HG03439 (cell line): ENCODE data around the gene PAM.
"Not testable (repeated sequence)": the region's sequence is repeated elsewhere in the genome, so short reads cannot be mapped to it uniquely, and the experiment has no call there.

Experiments used
- ATAC-seq: cut with Tn5 transposase; IDR thresholded peaks from one replicate; pipeline ENCODE4 v1.9.1; 2021; ENCODE audit warnings: mild to moderate bottlenecking, moderate library complexity; ENCODE audit not compliant: unreplicated experiment

Gene PAM

DNA sequence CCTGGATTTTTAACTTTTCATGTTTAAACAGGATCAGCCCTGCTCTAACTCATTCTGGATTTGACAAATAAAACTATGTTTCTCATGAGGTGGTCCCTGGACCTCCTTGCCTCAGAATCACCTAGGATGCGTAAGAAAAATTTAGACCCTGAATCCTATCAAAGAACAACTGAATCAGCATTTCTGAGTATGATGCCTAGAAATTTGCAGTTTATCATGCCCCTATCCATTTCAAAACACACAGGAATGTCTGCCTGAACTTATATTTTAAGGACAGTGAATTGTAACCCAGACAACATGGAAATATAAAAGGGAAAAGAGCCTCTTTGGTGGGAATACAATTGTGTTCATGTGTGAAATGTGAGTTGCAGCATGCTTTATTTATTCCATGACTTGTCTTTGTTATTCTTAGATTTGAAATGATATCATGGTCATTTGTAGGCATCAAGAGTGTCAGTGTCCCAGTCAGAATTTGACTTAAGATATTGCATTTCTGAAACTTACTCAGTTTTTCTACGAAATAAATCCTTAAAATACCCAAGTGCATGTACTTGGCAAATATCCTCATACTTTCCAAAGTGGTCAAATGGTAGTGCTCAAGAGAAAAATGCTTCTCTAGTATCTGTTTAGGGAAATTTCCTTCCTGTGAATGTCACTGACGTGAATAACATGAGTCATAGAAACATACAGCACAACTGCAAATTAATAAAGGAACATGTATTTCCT lies 220.5 kb downstream of the PAM start:
- no peak for ATAC-seq

DNA sequence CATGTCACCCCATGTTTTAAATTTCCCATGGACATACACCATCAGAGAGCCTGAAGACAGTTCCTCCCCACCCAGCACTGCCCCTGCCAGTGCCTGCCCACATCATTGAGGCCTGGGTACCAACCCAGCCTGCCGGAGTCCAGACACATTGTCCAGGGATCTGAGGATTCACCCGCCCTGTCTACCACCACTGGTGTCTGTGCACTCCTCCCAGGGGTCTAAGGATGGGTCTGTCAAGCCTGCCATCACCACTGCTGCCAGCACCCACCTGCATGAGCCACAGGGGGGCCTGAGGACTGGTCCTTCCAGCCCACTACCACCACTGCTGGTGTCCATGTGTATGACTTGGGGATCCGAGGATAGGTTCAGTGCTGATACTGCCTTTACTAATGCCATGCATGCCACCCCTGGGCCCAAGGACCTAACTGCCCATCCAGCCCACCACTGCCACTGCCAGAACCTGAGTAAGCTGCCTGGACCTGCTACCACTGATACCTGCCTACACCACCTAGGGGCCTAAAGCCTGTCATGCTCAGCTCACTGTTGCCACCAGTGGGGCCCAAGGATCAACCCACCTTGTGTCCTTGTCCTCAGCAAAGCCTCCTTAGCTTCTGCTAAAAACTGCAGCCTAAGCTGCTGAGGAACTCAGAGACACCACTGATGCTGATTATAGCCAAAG lies 227.0 kb downstream of the PAM start:
- no peak for ATAC-seq

DNA sequence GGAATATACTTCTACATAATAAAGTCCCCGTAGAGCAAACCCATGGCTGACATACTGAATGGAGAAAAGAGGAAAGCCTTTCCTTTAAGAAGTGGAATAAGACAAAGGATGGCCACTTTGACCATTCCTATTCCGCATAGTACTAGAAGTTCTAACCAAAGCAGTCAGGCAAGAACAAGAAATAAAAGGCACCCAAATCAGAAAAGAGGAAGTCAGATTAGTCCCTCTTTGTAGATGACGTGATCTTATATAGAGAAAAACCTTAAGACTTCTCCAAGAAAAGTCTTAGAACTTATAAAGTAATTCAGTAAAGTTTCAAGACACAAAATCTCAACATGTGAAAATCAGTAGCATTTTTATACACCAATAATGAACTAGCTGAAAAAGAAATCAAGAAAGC lies 231.0 kb downstream of the PAM start:
- ATAC-seq = no peak

DNA sequence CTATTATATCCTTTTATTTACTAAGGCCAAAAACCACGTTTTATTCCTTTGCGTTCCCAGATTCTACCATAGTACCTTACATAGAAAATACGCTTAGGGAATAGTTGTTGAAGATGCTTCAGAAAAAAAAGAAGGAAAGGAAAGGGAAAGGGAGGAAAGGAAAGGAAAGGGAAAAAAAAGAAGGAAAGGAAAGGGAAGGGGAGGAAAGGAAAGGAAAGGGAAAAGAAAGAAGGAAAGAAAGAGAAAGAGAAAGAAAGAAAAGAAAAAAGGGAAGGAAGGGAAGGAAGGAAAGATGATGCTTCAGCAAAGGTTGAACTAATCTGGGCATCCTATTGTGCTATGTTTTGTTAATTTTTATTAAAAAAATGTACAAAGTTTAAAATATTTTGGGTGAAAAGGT lies 233.4 kb downstream of the PAM start:
- ATAC-seq = no peak

DNA sequence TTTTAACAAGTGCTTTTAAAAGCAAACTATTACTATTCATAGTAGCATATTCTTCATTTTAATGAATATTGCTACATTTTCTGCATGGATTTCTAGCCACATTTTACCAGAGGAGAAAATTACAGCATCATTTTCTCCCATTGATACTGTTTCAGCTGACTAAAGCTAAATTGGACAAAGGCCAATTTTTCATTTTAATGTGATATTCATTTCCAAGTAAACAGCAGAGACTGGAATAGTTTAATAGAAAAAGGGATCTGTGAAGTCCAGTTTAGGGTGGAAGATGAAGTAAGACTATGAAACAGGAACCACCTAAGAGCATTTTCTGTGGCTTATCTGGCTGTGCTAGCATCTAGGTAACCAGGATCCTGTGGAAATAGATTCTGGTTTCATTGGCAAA lies 236.7 kb downstream of the PAM start:
- ATAC-seq = no peak

DNA sequence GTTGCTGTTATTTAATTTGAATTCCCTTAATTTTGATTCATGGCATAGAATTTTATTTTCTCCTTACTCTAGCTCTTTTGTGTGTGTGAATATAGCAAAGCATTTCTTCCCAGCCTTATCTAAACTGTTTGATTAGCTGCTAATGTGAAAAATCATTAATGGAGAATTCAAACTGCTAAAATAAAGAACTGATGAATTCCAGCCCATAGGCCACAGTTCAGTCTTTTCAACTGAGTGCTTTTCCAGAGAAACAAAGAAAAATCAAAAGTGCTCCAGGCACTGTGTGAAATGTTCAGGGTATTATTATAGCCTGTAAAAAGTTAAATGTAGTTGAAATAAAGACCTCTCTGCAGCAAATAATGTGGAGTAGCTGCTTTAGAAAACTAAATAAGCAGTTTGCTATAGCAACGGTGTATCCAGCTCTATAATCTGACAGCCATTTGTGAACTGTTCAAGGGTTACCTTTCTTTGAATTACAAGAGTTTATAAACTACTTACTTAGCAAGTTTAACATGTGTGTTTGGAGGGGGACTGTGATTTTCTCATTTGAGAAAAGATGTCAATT lies 241.0 kb downstream of the PAM start:
- no peak for ATAC-seq

DNA sequence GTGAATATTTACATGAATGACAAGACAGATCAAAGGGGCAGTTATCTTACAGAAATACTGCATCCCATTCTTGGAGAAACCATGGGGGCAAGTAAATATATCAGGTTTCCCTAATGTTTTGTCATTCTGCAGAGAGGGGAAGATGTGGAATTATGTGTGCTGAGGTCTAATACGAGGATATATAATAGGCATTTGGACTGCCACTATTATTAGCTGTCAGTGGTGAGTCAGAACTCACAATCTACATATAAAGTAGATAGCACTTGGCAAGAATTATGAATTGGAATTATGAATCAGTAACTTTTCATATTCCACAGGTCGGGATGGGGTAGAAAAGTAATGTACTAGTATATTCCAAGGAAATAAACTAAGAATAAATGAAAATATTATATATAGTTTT lies 243.1 kb downstream of the PAM start:
- ATAC-seq = no peak

DNA sequence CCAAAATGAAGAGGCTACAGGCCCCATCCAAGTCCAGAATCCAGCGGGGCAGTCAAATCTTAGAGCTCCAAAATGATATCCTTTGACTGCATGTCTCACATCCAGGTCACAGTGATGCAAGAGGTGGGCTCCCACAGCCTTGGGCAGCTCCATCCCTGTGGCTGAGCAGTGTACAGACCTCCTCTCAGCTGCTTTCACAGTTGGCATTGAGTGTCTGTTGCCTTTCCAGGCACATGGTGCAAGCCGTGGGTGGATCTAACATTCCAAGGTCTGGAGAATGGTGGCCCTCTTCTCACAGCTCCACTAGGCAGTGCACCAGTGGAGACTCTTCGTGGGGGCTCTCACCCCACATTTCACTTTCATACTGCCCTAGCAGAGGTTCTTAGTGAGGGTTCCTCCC lies 244.1 kb downstream of the PAM start:
- ATAC-seq = no peak

DNA sequence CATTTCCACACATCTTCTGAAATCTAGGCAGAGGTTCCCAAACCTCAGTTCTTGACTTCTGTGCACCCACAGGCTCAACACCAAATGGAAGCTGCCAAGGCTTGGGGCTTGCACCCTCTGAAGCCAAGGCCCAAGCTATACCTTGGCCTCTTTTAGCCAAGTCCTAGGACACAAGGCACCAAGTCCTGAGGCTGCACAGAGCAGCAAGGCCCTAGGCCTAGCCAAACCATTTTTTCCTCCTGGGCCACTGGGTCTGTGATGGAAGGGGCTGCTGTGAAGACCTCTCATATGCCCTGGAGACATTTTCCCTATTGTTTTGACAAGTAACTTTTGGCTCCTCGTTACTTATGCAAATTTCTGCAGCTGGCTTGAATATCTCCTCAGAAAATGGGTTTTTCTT lies 244.5 kb downstream of the PAM start:
- not testable (repeated sequence) for ATAC-seq

DNA sequence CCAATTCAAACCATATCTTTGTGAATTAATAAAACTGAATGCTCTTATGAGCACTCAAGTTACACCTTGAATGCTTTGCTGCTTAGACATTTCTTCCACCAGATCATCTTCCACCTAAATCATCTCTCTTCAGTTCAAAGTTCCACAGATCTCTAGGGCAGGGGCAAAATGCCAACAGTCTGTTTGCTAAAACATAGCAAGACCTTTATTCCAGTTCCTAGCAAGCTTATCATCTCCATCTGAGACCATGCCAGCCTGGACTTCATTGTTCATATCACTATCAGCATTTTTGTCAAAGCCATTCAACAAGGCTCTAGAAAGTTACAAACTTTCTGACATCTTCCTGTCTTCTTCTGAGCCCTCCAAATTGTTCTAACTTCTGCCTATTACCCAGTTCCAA lies 245.0 kb downstream of the PAM start:
- no peak for ATAC-seq

DNA sequence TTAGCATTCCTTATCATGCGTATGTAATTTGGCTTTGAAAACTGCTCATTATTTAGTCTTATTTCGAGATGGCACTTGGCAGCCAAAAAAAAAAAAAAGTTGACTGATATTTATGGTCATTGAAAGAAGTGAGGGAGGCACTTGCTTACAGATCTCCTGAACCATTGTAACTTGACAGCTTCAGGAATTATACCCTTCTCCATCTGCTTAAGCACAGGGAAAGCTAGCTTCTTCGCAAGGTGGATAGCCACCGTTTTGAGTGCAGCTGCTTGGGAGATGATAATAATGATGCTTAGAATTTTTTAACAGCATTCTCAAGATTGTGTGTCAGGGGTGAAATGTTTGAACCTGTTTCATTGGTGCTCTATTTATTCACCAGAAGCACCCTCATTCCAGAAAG lies 248.8 kb downstream of the PAM start:
- ATAC-seq = no peak

DNA sequence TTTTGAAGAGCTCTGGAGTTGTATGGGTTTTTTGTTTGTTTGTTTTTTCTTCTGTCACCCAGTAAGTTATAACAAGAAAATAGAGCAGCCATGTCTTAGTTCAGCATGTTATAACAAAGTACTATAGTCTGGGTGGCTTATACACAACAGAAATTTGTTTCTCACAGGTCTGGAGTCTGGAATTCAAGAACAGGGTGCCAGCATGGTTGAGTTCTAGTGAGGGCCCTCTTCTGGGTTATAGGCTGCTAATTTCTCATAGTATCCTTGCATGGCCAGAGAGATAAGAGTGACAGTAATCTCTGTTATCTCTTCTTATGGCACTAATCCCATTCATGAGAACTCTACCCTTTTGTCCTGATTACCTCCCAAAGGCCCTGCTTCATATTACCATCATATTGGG lies 250.2 kb downstream of the PAM start:
- no peak for ATAC-seq

DNA sequence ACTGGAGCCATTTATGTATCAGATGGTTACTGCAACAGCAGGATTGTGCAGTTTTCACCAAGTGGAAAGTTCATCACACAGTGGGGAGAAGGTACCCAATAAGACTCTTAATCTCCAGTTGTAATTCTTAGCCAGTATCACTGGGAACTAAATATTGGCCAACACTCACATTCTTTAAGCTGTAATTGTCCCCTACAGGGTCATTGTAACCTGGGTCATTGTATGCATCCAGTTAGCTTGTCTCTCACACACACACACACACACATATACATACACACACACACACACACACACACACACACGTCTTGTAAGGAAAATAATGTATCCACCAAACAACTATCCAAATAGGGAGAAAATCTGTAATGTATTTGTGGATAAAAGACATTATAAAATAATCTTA lies 251.8 kb downstream of the PAM start:
- ATAC-seq = no peak

DNA sequence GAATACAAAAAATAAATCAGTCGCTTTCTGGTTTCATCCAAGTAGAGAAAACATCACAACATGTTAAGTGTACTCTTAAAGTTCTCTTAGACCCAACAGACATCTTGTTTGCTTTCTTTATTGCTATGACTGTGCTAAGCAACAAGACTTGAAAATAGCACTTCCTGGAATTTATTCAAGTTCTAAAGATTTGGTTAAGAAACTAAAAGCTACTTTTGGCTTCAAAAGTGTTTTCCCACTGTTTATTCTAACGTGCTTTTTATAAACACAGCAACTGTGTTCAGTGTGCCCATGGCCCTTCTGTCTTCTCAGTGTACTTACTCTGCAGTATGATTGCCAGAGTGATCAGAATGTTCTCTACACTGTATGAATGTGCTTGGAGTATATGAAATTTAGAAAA lies 255.1 kb downstream of the PAM start:
- ATAC-seq = no peak

DNA sequence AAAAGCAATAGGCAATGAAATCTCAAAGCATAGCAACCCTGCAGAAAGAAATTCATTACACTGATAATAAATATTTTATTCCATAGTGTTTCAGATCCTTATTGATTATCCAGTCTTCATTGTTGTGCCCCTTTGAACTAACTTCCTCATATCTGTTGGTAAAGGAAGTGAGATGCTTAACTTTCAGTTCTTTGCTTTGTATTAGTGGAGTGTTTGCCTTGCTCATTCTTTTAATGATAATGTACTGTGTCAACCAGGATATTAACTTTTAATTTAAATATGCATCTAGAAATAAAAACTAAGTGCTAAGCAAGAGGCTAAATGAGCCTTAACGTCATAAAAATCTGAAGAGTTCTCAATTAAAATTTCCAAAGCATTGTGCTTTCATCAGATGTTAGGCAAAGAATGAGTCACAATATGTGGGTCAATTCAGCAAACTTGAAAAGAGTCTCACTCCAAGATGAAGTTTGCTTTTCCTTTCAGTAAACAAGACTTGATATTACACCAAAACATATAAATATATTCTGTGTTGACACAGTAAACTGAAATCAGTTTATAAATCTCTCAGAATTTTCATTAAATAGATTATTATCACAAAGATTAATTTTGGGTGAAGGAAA lies 258.9 kb downstream of the PAM start:
- no peak for ATAC-seq

DNA sequence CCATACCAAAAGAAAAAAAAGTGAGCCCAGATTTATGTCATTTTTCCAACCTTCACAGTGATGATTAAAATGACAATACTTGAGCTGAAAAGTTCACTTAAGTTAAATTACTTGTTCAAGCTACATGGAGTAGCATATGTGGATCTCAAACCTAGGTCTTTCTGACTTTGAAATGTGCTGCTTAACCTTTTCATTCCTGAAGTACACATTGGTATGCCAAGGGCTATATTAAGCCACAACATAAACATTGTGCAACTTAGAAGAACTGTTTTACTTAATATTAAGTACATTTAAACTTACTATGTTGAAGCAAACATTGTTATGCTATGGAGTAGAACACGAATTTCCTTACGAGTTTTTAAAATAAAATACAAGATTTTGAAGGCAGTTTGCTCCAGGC lies 259.9 kb downstream of the PAM start:
- ATAC-seq = no peak

DNA sequence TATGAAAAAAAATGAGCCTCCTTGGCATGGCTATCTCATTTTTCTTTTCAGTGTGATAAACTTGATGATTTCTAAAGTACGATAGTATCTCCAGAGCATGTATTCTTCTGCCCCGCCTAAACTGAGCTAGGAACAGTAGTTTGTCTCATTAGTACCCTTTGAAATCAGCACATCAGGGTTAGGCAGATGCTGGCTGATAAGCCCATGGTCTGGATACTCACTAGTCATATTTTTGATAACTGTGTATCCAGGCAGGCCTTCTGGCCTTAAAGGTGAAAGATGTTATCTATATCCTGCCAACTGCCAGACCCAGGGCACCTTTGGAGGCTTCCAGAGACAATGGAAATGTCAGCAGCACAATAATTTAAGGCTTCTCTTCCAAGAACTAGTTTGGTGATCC lies 261.1 kb downstream of the PAM start:
- ATAC-seq = no peak

DNA sequence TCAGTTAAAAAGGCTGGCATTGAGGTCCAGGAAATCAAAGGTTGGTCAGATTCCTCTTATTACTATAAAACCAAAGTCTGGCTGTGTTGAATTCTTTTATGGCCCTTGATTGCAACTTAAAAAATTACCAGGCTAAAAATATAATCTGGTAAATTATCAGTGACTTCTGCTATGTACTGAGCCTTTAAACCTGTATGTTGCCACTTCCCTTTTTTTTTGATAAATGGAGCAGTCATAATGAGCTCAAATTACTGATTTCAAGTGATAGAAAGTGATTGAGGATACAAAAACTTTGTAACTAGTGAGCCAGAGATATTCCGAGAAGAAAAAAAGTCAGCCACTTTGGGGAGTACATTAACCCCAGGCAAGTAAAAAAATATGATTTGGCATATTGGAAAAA lies 264.7 kb downstream of the PAM start:
- no peak for ATAC-seq

DNA sequence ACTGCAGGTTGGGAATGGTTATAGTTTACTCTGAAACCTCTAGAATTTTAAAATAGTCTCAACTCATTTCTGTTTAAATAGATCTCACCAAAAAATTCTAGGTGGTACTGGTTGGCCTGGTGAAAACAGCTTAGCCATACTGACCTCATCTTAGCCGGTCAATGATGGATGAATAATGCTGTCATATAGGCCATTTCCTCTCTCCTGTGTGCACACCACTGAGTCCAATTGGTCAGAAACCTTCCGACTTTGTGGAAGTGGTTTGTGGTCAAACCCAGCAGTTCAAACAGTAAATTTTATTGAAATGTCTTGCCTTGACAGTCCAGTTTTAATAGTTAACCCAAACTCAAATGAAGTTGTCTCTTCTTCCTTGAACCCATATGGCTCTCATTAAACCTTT lies 266.2 kb downstream of the PAM start:
- ATAC-seq = no peak

DNA sequence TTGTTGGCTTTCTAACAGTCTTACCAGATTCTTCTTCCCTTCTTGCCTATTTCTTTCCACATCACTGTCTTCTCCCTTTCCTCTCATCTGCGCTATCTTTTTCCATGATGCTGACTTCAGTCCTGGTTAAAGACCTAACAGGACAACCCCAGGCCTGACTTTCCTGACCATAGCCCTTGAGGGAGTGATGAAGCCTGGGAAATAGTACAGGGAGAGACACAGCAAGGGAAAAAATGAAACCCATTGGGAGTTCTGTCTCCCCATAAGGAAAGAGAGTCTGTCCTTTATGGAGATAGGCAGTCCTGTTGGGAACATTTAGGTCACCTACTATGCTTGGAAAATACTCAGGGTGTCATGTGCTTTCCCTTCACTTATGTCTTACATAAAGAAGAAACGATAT lies 272.2 kb downstream of the PAM start:
- no peak for ATAC-seq

DNA sequence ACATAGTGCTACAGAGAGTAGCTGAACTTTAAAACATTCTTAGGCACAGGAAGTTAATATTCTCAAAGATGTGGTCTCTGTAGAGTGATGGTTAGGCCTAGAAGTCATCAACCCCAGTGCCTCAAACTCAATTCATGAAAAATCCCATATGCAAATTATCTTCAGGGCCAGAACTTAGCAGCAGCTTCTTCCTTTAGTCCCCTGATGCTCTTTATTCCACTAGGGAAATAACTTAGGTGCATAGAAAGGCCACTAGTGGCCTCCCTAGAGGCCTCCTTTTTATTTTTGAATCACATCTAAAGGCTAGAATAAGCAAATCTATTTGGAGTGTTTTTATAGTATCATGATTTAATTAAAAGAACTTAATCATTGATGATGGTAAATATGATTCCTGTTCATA lies 276.5 kb downstream of the PAM start:
- ATAC-seq = no peak

DNA sequence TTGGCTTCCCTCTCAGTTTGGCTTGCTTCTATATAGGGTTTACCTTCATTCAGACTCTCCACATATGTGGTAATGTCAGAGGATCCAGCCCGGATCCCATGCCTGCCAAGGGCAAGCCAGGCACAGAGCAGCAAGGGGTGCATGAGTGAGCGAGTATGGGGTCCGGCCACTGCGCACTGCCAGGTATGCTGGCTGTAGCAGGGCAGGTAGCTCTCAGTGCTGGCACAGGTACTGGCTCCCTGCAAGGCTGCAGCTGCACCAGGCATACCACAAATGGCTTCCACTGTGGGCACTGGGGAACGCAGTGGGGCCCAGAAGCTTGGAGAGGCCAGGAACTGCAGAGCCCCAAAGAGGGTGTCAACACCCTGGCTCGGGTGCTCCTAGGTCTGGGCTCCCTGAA lies 278.6 kb downstream of the PAM start:
- ATAC-seq = no peak
